ENCODE results near the gene EME1. TPM values are rescaled to one million over a fixed set of nuclear protein-coding genes. Genes with fewer than 3 reads are reported as not detected.

EME1 gene, protein sequence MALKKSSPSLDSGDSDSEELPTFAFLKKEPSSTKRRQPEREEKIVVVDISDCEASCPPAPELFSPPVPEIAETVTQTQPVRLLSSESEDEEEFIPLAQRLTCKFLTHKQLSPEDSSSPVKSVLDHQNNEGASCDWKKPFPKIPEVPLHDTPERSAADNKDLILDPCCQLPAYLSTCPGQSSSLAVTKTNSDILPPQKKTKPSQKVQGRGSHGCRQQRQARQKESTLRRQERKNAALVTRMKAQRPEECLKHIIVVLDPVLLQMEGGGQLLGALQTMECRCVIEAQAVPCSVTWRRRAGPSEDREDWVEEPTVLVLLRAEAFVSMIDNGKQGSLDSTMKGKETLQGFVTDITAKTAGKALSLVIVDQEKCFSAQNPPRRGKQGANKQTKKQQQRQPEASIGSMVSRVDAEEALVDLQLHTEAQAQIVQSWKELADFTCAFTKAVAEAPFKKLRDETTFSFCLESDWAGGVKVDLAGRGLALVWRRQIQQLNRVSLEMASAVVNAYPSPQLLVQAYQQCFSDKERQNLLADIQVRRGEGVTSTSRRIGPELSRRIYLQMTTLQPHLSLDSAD
- total RNA-seq = 1.4 TPM

DNA sequence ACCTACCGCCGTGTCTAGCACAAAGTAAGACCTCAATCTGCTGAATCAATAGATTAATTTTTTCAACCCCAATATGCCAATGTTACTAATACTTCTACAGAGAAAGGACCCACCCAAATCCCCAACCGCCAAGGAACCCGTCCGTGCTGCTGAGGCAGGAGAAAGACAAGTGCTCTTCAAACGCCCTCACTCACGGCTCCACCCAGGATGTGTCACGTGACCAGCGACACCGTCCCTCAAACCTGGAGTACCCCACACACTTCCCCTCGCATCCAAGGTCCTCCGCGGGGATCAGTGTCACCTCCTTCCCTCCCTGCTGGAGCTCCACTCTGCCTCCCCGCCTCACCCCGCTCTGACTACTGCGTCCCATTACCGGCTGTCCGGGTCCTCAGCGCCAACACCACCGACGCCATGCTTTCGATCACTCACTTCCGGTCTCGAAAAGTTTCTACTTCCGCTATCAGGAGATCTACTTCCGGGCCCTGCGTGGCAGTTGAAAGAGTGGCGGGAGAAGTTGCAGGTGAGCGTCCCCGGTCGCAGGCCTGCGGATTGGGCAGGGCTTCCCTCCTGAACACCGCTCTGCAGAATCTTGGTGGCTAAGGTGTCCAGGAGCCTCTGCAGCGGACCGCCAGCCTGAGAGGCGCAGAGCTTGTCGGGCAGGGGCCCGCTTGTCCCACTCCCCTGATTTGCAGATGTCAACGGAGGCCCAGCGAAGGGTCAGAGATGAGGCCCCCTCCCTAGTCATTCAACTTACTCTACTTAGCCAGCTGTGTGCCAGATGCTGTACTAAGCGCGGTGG, at the start of gene EME1, which contains the start of gene MRPL27:
Gene EME1 (plus strand): TSS at position 472 of the 799 bp plus-strand sequence. CDS start 1,980 bp downstream, outside the sequence.
Gene MRPL27 (minus strand): TSS at position 427 of the 799 bp plus-strand sequence. CDS start 14 bp downstream, at position 413.

DNA sequence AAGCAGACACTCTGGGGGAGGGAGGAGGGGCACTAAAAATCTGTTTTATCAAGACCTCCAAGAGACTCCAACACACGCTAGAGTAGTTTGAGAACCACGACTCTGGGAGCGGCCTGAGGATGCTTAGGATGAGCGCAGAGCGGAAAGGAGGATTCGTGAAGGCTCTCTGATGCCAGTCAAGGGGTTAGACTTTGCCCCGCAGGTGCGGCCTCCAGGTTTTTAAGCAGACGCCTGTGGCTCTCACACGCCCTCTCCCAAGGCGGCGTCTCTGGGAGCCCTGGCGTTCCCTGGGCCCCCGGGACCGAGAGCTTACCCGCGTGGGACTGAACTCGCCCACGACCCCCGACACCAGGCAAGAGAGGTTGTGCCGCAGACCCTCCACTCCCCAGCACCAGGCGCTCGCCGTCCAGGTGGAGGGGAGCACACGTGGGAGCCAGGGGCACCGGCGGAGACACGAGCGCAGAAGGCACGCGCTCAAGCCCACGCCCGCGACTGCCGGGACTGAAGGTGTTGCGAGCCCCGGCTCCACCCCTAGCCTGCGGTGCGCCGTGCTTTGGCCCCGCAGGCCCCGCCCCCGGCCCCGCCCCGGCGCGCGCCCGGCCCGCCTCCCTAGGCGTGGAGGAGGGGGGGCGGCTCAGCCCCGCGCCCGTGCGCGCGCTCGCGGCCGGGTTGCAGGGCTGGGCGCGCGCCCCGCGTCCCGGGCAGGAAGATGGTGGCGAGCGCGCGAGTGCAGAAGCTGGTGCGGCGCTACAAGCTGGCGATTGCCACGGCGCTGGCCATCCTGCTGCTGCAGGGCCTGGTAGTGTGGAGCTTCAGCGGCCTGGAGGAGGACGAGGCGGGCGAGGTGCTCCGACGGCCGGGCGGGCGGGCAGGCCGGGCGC, 27.4 kb upstream of the EME1 start, which contains the start of gene XYLT2:
Gene XYLT2 (plus strand): TSS at position 695 of the 881 bp plus-strand sequence. CDS start 15 bp downstream, at position 710.

DNA sequence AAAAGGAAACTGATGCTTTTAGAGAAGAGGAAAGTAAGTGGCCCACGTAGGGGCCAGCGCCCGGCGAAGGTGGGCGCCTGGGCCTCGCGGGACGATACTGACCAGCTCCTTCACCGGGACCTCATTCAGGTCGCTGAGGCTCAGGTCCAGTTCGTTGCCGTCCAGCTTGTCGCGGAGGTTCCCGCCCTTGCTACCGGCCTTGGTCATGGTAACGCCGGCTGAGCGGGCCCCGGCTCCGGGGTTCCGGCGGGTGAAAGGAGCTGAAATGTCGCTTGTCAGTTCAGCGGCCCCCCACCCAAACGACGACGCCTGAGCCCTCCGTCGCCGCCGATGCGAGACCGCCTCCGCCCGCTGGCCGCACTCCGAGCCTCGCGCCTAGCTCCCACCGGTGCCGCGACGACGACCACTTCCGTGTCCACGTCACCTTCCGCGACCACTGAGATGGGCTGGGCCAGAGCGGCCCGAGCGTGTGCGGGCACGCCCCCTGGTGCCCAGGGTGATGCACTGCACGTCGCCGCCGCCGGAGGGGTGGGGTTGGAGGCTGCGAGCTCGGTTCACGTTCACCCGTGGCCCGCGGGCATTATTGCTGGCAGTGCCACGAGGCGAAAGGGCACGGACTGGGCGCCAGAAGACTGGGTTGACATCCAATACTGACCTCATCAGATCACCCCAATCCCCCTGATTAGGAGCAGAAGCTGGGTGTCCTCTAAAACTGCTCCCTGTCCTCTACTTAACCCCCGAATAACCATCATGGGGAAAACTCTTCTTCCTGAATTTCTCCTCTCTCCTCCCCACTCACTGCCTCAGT, 24.3 kb downstream of the EME1 start, which contains the start of gene LRRC59:
Gene LRRC59 (minus strand): TSS at position 413 of the 808 bp plus-strand sequence. CDS start 206 bp downstream, at position 207.

DNA sequence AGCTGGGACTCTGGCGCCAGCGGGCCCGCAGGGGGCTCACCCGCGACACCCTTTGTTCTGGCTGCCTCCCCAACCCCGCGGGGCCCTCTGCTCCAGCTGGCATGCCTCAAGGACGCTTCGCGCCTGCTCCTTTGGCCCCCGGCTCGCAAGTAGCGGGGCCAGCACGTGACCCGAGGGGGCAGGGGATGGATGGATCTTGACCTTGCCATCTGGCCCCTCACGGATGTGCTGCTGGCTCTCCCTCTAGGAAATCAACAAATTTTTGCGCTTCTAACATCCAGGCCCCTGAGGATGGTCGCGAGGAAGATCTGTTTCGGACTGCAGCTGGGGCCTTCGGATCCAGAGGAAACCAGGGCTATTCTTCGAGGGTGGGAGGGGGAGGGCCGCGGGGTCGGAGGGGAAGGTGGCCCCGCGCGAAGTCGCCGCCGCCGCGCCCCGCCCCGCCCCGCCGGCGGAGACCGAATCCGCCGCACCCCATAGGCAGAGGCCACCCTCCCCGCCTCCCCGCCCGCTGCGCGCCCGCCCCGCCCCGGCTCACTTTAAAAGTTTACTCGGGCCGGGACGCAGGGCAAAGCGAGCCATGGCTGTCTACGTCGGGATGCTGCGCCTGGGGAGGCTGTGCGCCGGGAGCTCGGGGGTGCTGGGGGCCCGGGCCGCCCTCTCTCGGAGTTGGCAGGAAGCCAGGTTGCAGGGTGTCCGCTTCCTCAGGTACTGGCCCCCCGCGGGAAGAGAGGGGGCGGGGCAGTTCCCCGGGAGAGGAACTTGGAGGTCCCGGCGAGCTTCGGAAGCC, 52.8 kb downstream of the EME1 start, which contains the start of gene ACSF2:
Gene ACSF2 (plus strand): TSS at position 537 of the 790 bp plus-strand sequence. CDS start 44 bp downstream, at position 581.

Small RNA genes lying within 50 kb of the gene (small RNA-seq; reads per million reads assigned to genes)
- not detected for gene RF00019

Other genes starting within 250 kb of the EME1 start
- gene SAMD14, start 243.1 kb upstream of the EME1 start, total RNA-seq = 29.8 TPM
- gene PPP1R9B, start 222.6 kb upstream of the EME1 start, total RNA-seq = 59.7 TPM
- gene SGCA, start 207.2 kb upstream of the EME1 start, total RNA-seq = not detected
- gene COL1A1, start 171.6 kb upstream of the EME1 start, total RNA-seq = 42.7 TPM
- gene TMEM92, start 98.8 kb upstream of the EME1 start, total RNA-seq = not detected
- 14.1 TPM for gene XYLT2, start 27.1 kb upstream of the EME1 start, total RNA-seq
- gene MRPL27, start within 50 bp of the EME1 start, total RNA-seq = 40.8 TPM
- gene LRRC59, start 24.3 kb downstream of the EME1 start, total RNA-seq = 48.9 TPM
- 4.8 TPM for gene ACSF2, start 53.0 kb downstream of the EME1 start, total RNA-seq
- gene CHAD, start 95.7 kb downstream of the EME1 start, total RNA-seq = 0.46 TPM
- gene RSAD1, start 105.6 kb downstream of the EME1 start, total RNA-seq = 14.1 TPM
- 1.8 TPM for gene MYCBPAP, start 135.2 kb downstream of the EME1 start, total RNA-seq
- 0.23 TPM for gene EPN3, start 159.5 kb downstream of the EME1 start, total RNA-seq
- gene SPATA20, start 173.9 kb downstream of the EME1 start, total RNA-seq = 32.8 TPM
- 36.0 TPM for gene CACNA1G, start 187.5 kb downstream of the EME1 start, total RNA-seq